H1 (cell line): ENCODE measurements around the gene GNAI1. TPM values are rescaled to one million over a fixed set of nuclear protein-coding genes. Genes with fewer than 3 reads are reported as not detected.
A peak's percentile ranks its signal among the peaks of the same experiment; 100 is the strongest.

Source experiments
- CTCF ChIA-PET: fragments of 300-600 bp; sonication (Branson Sonifier 250); formaldehyde crosslinking; loops from one replicate; lab custom pipeline; 2021; ENCODE audit not compliant: partially characterized antibody; lab: Charles Lee
- POLR2A ChIA-PET: fragments of 300-600 bp; sonication (Branson Sonifier 250); formaldehyde crosslinking; loops from one replicate; lab custom pipeline; 2021; ENCODE audit warnings: inconsistent platforms; ENCODE audit not compliant: partially characterized antibody; lab: Charles Lee
- DNase-seq, 2 experiments: peaks; one replicate each; pipeline versions ENCODE4 v3.0.0 to v3.0.0-alpha.2; 2010 to 2022; ENCODE audit warnings: low spot score in 2 of 2, low read depth in 1 of 2, mixed read lengths in 1 of 2
- FAIRE-seq: peaks from 2 replicates; lab custom pipeline; 2011; peaks lifted over from hg19 to GRCh38; lab: Jason Lieb, UNC
- H2AFZ ChIP-seq: 2 replicates; pipeline ENCODE4 v1.8.1; 2012; ENCODE audit warnings: low read length, inconsistent platforms
- H2AK5ac ChIP-seq: 2 replicates; pipeline ENCODE4 v1.6.1; 2013; ENCODE audit warnings: low read depth, low read length
- H2BK120ac ChIP-seq: replicated peaks from 2 replicates; pipeline ENCODE3; 2013; ENCODE audit warnings: low read depth, low read length, inconsistent platforms
- H2BK12ac ChIP-seq: 2 replicates; pipeline ENCODE4 v1.6.1; 2013; ENCODE audit warnings: low read depth, low read length
- H2BK15ac ChIP-seq: 2 replicates; pipeline ENCODE4 v1.6.1; 2013; ENCODE audit warnings: low read length
- H2BK20ac ChIP-seq: 2 replicates; pipeline ENCODE4 v1.6.1; 2013; ENCODE audit warnings: low read length
- H2BK5ac ChIP-seq: 2 replicates; pipeline ENCODE4 v1.6.1; 2013; ENCODE audit warnings: low read depth, low read length
- H3K14ac ChIP-seq: 2 replicates; pipeline ENCODE4 v1.6.1; 2013; ENCODE audit warnings: inconsistent platforms; ENCODE audit not compliant: insufficient read length
- H3K18ac ChIP-seq: 2 replicates; pipeline ENCODE4 v1.6.1; 2013; ENCODE audit warnings: low read length; ENCODE audit errors: extremely low read depth
- H3K23ac ChIP-seq: 2 replicates; pipeline ENCODE4 v1.6.1; 2013; ENCODE audit warnings: inconsistent platforms; ENCODE audit not compliant: insufficient read length
- H3K23me2 ChIP-seq: 2 replicates; pipeline ENCODE4 v1.6.1; 2013; ENCODE audit warnings: low read depth, low read length
- H3K27ac ChIP-seq: 2 replicates; pipeline ENCODE4 v1.6.1; 2011; ENCODE audit warnings: low read depth, low read length, inconsistent platforms
- H3K27me3 ChIP-seq, 4 experiments: replicated peaks in 1 of 4; 1 replicate in 1 of 4; 2 replicates in 3 of 4; pipeline versions ENCODE4 v1.6.1 to v1.8.1; 2011 to 2013; ENCODE audit warnings: low read length in 3 of 4, mild to moderate bottlenecking in 3 of 4, inconsistent platforms in 2 of 4, mixed read lengths in 2 of 4, moderate library complexity in 1 of 4; ENCODE audit not compliant: control insufficient read depth in 3 of 4, insufficient read depth in 3 of 4; ENCODE audit errors: extremely low read depth in 1 of 4
- H3K36me3 ChIP-seq, 4 experiments: 2 replicates each; pipeline versions ENCODE4 v1.6.1 to v1.8.1; 2011 to 2013; ENCODE audit warnings: mild to moderate bottlenecking in 4 of 4, low read length in 3 of 4, moderate library complexity in 2 of 4, control low read depth in 1 of 4, inconsistent platforms in 1 of 4; ENCODE audit not compliant: insufficient read depth in 4 of 4, control insufficient read depth in 2 of 4
- H3K4ac ChIP-seq: replicated peaks from 2 replicates; pipeline ENCODE3; 2013; ENCODE audit warnings: low read length, low read depth, mixed read lengths, inconsistent platforms; ENCODE audit not compliant: insufficient read length
- H3K4me1 ChIP-seq, 4 experiments: replicated peaks in 1 of 4; 1 replicate in 1 of 4; 2 replicates in 3 of 4; pipeline versions ENCODE4 v1.6.1 to v1.8.1; 2011 to 2013; ENCODE audit warnings: low read length in 3 of 4, inconsistent platforms in 2 of 4, mixed read lengths in 1 of 4; ENCODE audit not compliant: insufficient read depth in 4 of 4, control insufficient read depth in 3 of 4
- H3K4me2 ChIP-seq, 2 experiments: 2 replicates each; pipeline versions ENCODE4 v1.6.1 to v1.8.1; 2011 to 2013; ENCODE audit warnings: low read depth in 2 of 2, low read length in 2 of 2, control low read depth in 1 of 2, inconsistent platforms in 1 of 2, mild to moderate bottlenecking in 1 of 2; ENCODE audit not compliant: insufficient read depth in 1 of 2
- H3K4me3 ChIP-seq, 4 experiments: fragments of 200-600, 300-600 bp in 1 of 4; sonication (generic), shearing (Covaris generic), sonication (Bioruptor Twin) in 1 of 4; 2 replicates each; pipeline versions ENCODE4 v1.5.1 to v1.8.1; 2011 to 2016; ENCODE audit warnings: low read length in 4 of 4, low read depth in 3 of 4, control low read depth in 2 of 4, inconsistent platforms in 2 of 4, mild to moderate bottlenecking in 2 of 4, mixed read lengths in 1 of 4, moderate library complexity in 1 of 4; ENCODE audit not compliant: insufficient read depth in 2 of 4; ENCODE audit errors: extremely low read depth in 1 of 4
- H3K56ac ChIP-seq: replicated peaks from 2 replicates; pipeline ENCODE3; 2013; ENCODE audit warnings: low read depth, mild to moderate bottlenecking, mixed read lengths, low read length, inconsistent platforms; ENCODE audit not compliant: insufficient read length
- H3K79me1 ChIP-seq: 2 replicates; pipeline ENCODE4 v1.6.1; 2013; ENCODE audit warnings: low read depth, low read length, control low read depth
- H3K79me2 ChIP-seq, 2 experiments: 2 replicates each; pipeline versions ENCODE4 v1.6.1 to v1.8.1; 2012 to 2013; ENCODE audit warnings: low read length in 2 of 2, mild to moderate bottlenecking in 2 of 2, inconsistent platforms in 1 of 2; ENCODE audit not compliant: insufficient read depth in 2 of 2, control insufficient read depth in 1 of 2
- H3K9ac ChIP-seq, 4 experiments: replicated peaks in 1 of 4; 1 replicate in 1 of 4; 2 replicates in 3 of 4; pipeline versions ENCODE4 v1.6.1 to v1.8.1; 2011 to 2013; ENCODE audit warnings: low read depth in 3 of 4, low read length in 3 of 4, control low read depth in 2 of 4, mild to moderate bottlenecking in 2 of 4, moderate library complexity in 2 of 4, inconsistent platforms in 1 of 4; ENCODE audit errors: extremely low read depth in 1 of 4
- H3K9me3 ChIP-seq, 2 experiments: 2 replicates each; pipeline versions ENCODE4 v1.6.1 to v1.8.1; 2012 to 2013; ENCODE audit warnings: mild to moderate bottlenecking in 2 of 2, moderate library complexity in 2 of 2, control low read depth in 1 of 2, inconsistent platforms in 1 of 2, low read depth in 1 of 2, low read length in 1 of 2, mixed read lengths in 1 of 2; ENCODE audit not compliant: insufficient read depth in 2 of 2
- H4K20me1 ChIP-seq, 2 experiments: replicated peaks in 1 of 2; 2 replicates each; pipeline versions ENCODE3 to v1.8.1; 2011 to 2013; ENCODE audit warnings: inconsistent platforms in 2 of 2, low read length in 2 of 2, mild to moderate bottlenecking in 1 of 2; ENCODE audit not compliant: insufficient read depth in 2 of 2, control insufficient read depth in 1 of 2
- H4K5ac ChIP-seq: 2 replicates; pipeline ENCODE4 v1.6.1; 2013; ENCODE audit warnings: low read length, low read depth, mixed read lengths, inconsistent platforms; ENCODE audit not compliant: insufficient read length
- H4K8ac ChIP-seq: 2 replicates; pipeline ENCODE4 v1.8.0; 2013; ENCODE audit warnings: mild to moderate bottlenecking, moderate library complexity, low read length, inconsistent platforms; ENCODE audit not compliant: insufficient read depth; ENCODE audit errors: extremely low read depth
- H4K91ac ChIP-seq: replicated peaks from 2 replicates; pipeline ENCODE3; 2013; ENCODE audit warnings: low read length, mixed read lengths, inconsistent platforms; ENCODE audit not compliant: insufficient read length
- ASH2L ChIP-seq: fragments of 200-600, 300-600 bp; sonication (generic); IDR thresholded peaks from one replicate; pipeline ENCODE4 v1.7.1; 2017; ENCODE audit warnings: low read length
- ATF3 ChIP-seq: IDR thresholded peaks from 2 replicates; pipeline ENCODE4 v1.6.1; 2011; ENCODE audit warnings: low read depth, mild to moderate bottlenecking, low read length; ENCODE audit not compliant: insufficient read depth
- CBX8 ChIP-seq: fragments of 300-800, 300-1000 bp; sonication (generic); IDR thresholded peaks from 2 replicates; pipeline ENCODE4 v1.7.1; 2016; ENCODE audit warnings: low read depth, low read length, borderline replicate concordance
- EGR1 ChIP-seq: IDR thresholded peaks from 2 replicates; pipeline ENCODE4 v1.6.1; 2011; ENCODE audit warnings: low read depth, low read length, borderline replicate concordance
- EP300 ChIP-seq, 2 experiments: IDR thresholded peaks; 1 replicate in 1 of 2; 2 replicates in 1 of 2; pipeline ENCODE4 v1.6.1; 2011 to 2012; ENCODE audit warnings: low read depth in 2 of 2, low read length in 2 of 2, mild to moderate bottlenecking in 2 of 2, borderline replicate concordance in 1 of 2, inconsistent platforms in 1 of 2, moderate library complexity in 1 of 2
- FOSL1 ChIP-seq: IDR thresholded peaks from 2 replicates; pipeline ENCODE4 v1.6.1; 2011; ENCODE audit warnings: mild to moderate bottlenecking, low read depth, low read length, moderate library complexity; ENCODE audit not compliant: insufficient read depth
- SAP30 ChIP-seq: fragments of 300-600 bp; sonication (generic); IDR thresholded peaks from 2 replicates; pipeline ENCODE4 v1.7.1; 2012; ENCODE audit warnings: low read length, moderate library complexity, mild to moderate bottlenecking, inconsistent platforms; ENCODE audit not compliant: insufficient read depth, insufficient replicate concordance
- TCF12 ChIP-seq: IDR thresholded peaks from 2 replicates; pipeline ENCODE4 v1.6.1; 2011; ENCODE audit warnings: low read depth, mild to moderate bottlenecking, low read length
- WGBS, 2 experiments: shearing (Covaris generic) in 1 of 2; methylation state at CpG; one replicate each; pipeline versions ENCODE4 v1.1.6 to v1.1.7; 2013 to 2015; ENCODE audit warnings: low lambda C conversion rate in 2 of 2, mixed read lengths in 2 of 2, inconsistent platforms in 1 of 2, low coverage in 1 of 2, missing lambda C conversion rate in 1 of 2; ENCODE audit not compliant: insufficient replicate concordance in 2 of 2, insufficient coverage in 1 of 2, insufficient read length in 1 of 2; ENCODE audit errors: extremely low coverage in 1 of 2, missing lambda C conversion rate in 1 of 2; 5-methylcytosine and 5-hydroxymethylcytosine counted together
- polyA plus RNA-seq, 7 experiments: library from polyadenylated mRNA; depleted of rRNA in 3 of 7; stranded (reverse) in 5 of 7; unstranded in 2 of 7; fragments of >200 nt in 5 of 7; fragments of 200-250 nt in 2 of 7; gene quantifications; 1 replicate in 5 of 7; 2 replicates in 1 of 7; 4 replicates in 1 of 7; pipeline versions ENCODE4 v1.2.1 to v1.2.3, GENCODE V29; 2011 to 2013; ENCODE audit warnings: missing spikeins in 2 of 7, mixed read lengths in 2 of 7
- total RNA-seq: library from RNA; stranded (reverse); fragmentation: NEBNext Ultra II Directional; extraction: Animal tissue kit (Norgen Biotek cat#: 25700); gene quantifications from 2 replicates; pipeline ENCODE4 v1.2.1, GENCODE V29; 2021
- TF ChIP-seq, protein P1 (sequence below): IDR thresholded peaks from 2 replicates; pipeline ENCODE4 v1.6.1; 2012; ENCODE audit warnings: inconsistent platforms
- TF ChIP-seq, protein P2 (sequence below): IDR thresholded peaks from 2 replicates; pipeline ENCODE4 v1.6.1; 2012; ENCODE audit warnings: inconsistent platforms

The GNAI1 gene
- total and polyA plus RNA-seq, 2 of the 8 experiments (the other 6 are each of a cell fraction or from before 2014, with no cell fraction given), result 8.0 to 29.5 TPM

GRCh38 chr7:80249619-80250295 is 115.1 kb downstream of the GNAI1 start:
- Histone ChIP-seq H4K91ac (no peak overlapping the region), H4K8ac (no peak overlapping the region), H4K5ac (no peak overlapping the region), H2BK15ac (no peak overlapping the region), H3K27ac (no peak overlapping the region), H3K36me3 (no peaks in the 10 kb centered on the region), H3K79me2 (no peaks in the 10 kb centered on the region), H2AK5ac (no peak overlapping the region), H3K4me1 (no peaks in the 10 kb centered on the region), H3K23me2 (no peaks in the 10 kb centered on the region), H3K27me3 (no peaks in the 10 kb centered on the region), H2AFZ (no peak overlapping the region), H3K9ac (no peak overlapping the region), H3K18ac (no peak overlapping the region), H3K4me2 (no peak overlapping the region), H3K14ac (peak overlapping the region; percentile 31), H2BK20ac (no peak overlapping the region), H2BK120ac (no peak overlapping the region), H3K79me1 (no peaks in the 10 kb centered on the region), H4K20me1 (no peaks in the 10 kb centered on the region), H3K56ac (no peak overlapping the region), H3K4ac (no peak overlapping the region), H3K23ac (no peak overlapping the region), H3K9me3 (no peaks in the 10 kb centered on the region), H2BK5ac (no peak overlapping the region), H2BK12ac (no peak overlapping the region), H3K4me3 (no peak overlapping the region)
- CTCF ChIA-PET, result no interaction called here
- DNase-seq, result no peak
- WGBS, 2 experiments, result 28% methylated on average over 2 of the region's 2 CpGs; no CpG with 5 or more reads in 1 of the 2 experiments
- POLR2A ChIA-PET, result no interaction called here
- FAIRE-seq, result no peak
- TF ChIP-seq ASH2L, result no peak
- TF ChIP-seq EGR1, result no peak
- TF ChIP-seq CBX8, result no peak
- TF ChIP-seq TCF12, result no peak
- TF ChIP-seq EP300 (IDR thresholded peaks at IDR 0.05; ENCODE audit: borderline replicate concordance in 1 of 2, low read depth in 2 of 2, low read length in 2 of 2), result no peak
- no peak for TF ChIP-seq ATF3
- no peak for TF ChIP-seq SAP30
- TF ChIP-seq, protein P1, sequence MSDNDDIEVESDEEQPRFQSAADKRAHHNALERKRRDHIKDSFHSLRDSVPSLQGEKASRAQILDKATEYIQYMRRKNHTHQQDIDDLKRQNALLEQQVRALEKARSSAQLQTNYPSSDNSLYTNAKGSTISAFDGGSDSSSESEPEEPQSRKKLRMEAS, result no peak
- TF ChIP-seq FOSL1, result no peak
- TF ChIP-seq, protein P2, sequence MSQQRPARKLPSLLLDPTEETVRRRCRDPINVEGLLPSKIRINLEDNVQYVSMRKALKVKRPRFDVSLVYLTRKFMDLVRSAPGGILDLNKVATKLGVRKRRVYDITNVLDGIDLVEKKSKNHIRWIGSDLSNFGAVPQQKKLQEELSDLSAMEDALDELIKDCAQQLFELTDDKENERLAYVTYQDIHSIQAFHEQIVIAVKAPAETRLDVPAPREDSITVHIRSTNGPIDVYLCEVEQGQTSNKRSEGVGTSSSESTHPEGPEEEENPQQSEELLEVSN, result no peak
